Transverse colon (tissue), 4 donors: ENCODE results near the gene ZNF641. TPM values are rescaled to one million over a fixed set of nuclear protein-coding genes. Genes with fewer than 3 reads are reported as not detected.
A peak's percentile ranks its signal among the peaks of the same experiment; 100 is the strongest.

Experiments used
- DNase-seq: peaks from one replicate; pipeline ENCODE4 v3.0.0-alpha.2; 2019
- H3K27ac ChIP-seq, 4 donors: fragments of 200-600 bp; sonication (generic); 2 replicates each; pipeline ENCODE4 v1.5.1; 2016 to 2018; ENCODE audit warnings: inconsistent platforms in 4 of 4
- H3K27me3 ChIP-seq: fragments of 200-600 bp; sonication (generic); 2 replicates; pipeline ENCODE4 v1.5.1; 2017; ENCODE audit warnings: inconsistent platforms
- H3K36me3 ChIP-seq, 4 donors: fragments of 200-600 bp; sonication (generic); 2 replicates each; pipeline ENCODE4 v1.5.1; 2017 to 2019; ENCODE audit warnings: inconsistent platforms in 4 of 4
- H3K4me1 ChIP-seq, 4 donors: fragments of 200-600 bp; sonication (generic); 2 replicates each; pipeline ENCODE4 v1.5.1; 2017 to 2020; ENCODE audit warnings: inconsistent platforms in 4 of 4
- H3K4me3 ChIP-seq, 4 donors: fragments of 200-600 bp; sonication (generic); 1 replicate in 1 of 4; 2 replicates in 3 of 4; pipeline versions ENCODE4 v1.5.1 to v1.6.1; 2017 to 2019; ENCODE audit warnings: inconsistent platforms in 4 of 4
- H3K9me3 ChIP-seq, 2 donors: fragments of 200-600 bp; sonication (generic); 2 replicates each; pipeline ENCODE4 v1.5.1; 2017 to 2019; ENCODE audit warnings: inconsistent platforms in 2 of 2
- EP300 ChIP-seq: sonication (generic); formaldehyde crosslinking; IDR thresholded peaks from one replicate; pipeline ENCODE4 v1.6.1; 2017; ENCODE audit warnings: antibody characterized with exemption, low read depth
- POLR2A ChIP-seq: fragments of 450-650 bp; IDR thresholded peaks from one replicate; pipeline ENCODE4 v1.6.1; 2016; ENCODE audit warnings: antibody characterized with exemption, mild to moderate bottlenecking, moderate library complexity
- POLR2AphosphoS5 ChIP-seq, 3 donors: sonication (generic); formaldehyde crosslinking; IDR thresholded peaks; one replicate each; pipeline ENCODE4 v1.6.1; 2016; ENCODE audit warnings: antibody characterized with exemption in 3 of 3
- WGBS, 2 donors: methylation state at CpG; one replicate each; pipeline ENCODE4 v1.1.5; 2018; ENCODE audit warnings: low coverage in 1 of 2; 5-methylcytosine and 5-hydroxymethylcytosine counted together
- in situ Hi-C, 4 donors: fragments of 200-750 bp; cut with MboI; loops; one replicate each; pipeline versions ENCODE4 v1.15.0 to v1.15.1; 2017; ENCODE audit warnings: low sequenced_read_pairs in 3 of 4, low pct_ligation_motif_present in 1 of 4, low pct_unique_long_range_greater_than_20kb in 1 of 4
- intact Hi-C: fragments of 100-400 bp; cut with DNase I; formaldehyde crosslinking; loops from one replicate; pipeline ENCODE4 v1.15.1; 2023; ENCODE audit warnings: low total_unique reads
- total RNA-seq, 4 donors: library from RNA; depleted of rRNA; stranded (reverse); fragments of >200 nt; gene quantifications; one replicate each; pipeline ENCODE4 v1.1.0, GENCODE V29; 2016
- TF ChIP-seq, protein P1 (sequence below), 5 experiments: fragments of 200-600 bp in 3 of 5; fragments of 450-650 bp in 2 of 5; sonication (generic) in 3 of 5; IDR thresholded peaks; 1 replicate in 2 of 5; 2 replicates in 3 of 5; pipeline ENCODE4 v1.5.1; 2016 to 2017; ENCODE audit warnings: antibody characterized with exemption in 5 of 5, inconsistent platforms in 3 of 5, mild to moderate bottlenecking in 2 of 5, moderate library complexity in 1 of 5

The ZNF641 gene
- total RNA-seq, 4 donors from 2014 or later: 11.5 to 27.7 (median 15.2) TPM

DNA sequence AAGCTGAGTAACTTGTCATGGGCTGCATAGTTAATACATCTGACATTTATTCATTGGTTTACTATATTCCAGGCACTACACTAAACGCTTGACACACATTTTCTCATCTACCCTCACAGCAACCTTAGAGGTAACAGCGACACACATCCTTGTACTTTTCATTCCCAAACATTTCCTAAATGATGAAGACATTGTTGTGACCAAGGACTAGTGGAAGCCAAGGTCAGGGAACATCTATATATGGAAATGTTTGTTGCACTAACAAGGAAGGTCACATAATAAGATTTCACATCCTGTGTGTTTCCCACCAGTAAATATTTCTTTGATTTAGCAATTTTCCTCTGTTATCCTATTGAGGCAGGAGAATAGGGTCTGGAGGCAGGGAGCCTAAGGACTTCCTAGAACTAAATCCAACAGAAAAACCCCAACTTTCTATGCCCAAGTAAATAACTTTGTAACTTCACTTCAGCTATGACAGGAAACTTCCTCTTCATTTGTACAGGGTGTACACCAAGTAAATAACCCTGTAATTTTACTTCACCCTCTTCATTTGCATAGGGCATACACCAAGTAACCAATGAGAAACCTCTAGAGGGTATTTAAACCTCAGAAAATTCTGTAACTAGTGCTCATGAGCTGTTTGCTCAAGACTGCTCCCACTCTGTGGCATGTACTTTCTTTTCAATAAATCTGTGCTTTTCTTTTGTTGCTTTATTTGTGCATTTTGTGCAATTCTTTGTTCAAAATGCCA, 48.4 kb downstream of the ZNF641 start:
- intact Hi-C loops: no loop called here
- TF ChIP-seq, protein P1, sequence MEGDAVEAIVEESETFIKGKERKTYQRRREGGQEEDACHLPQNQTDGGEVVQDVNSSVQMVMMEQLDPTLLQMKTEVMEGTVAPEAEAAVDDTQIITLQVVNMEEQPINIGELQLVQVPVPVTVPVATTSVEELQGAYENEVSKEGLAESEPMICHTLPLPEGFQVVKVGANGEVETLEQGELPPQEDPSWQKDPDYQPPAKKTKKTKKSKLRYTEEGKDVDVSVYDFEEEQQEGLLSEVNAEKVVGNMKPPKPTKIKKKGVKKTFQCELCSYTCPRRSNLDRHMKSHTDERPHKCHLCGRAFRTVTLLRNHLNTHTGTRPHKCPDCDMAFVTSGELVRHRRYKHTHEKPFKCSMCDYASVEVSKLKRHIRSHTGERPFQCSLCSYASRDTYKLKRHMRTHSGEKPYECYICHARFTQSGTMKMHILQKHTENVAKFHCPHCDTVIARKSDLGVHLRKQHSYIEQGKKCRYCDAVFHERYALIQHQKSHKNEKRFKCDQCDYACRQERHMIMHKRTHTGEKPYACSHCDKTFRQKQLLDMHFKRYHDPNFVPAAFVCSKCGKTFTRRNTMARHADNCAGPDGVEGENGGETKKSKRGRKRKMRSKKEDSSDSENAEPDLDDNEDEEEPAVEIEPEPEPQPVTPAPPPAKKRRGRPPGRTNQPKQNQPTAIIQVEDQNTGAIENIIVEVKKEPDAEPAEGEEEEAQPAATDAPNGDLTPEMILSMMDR (IDR thresholded peaks at IDR 0.05): no peak
- no peak for TF ChIP-seq POLR2AphosphoS5 (IDR thresholded peaks at IDR 0.05)
- TF ChIP-seq POLR2A: no peak
- TF ChIP-seq EP300: no peak
- no peak for DNase-seq
- Histone ChIP-seq H3K27me3 (no peaks in the 10 kb centered on the region), H3K27ac (no peak overlapping the region), H3K4me1 (no peaks in the 10 kb centered on the region), H3K4me3 (no peak overlapping the region), H3K36me3 (no peaks in the 10 kb centered on the region), H3K9me3 (no peaks in the 10 kb centered on the region)
- WGBS, 2 donors: 75 to 76% methylated on average over 2 of the region's 2 CpGs
- in situ Hi-C loops: no loop called here

GRCh38 chr12:48300774-48301173, 49.9 kb downstream of the ZNF641 start:
- Histone ChIP-seq H3K4me3 (no peak overlapping the region), H3K27ac (no peak overlapping the region), H3K9me3 (no peaks in the 10 kb centered on the region), H3K4me1 (peaks cover 0 to 4% (median 0%) of the 10 kb centered on the region in 4 donors), H3K36me3 (no peaks in the 10 kb centered on the region), H3K27me3 (no peaks in the 10 kb centered on the region)
- TF ChIP-seq POLR2A (no peak), POLR2AphosphoS5 (IDR thresholded peaks at IDR 0.05) (no peak), EP300 (no peak)
- TF ChIP-seq, protein P1 (IDR thresholded peaks at IDR 0.05): no peak
- intact Hi-C loops: no loop called here
- in situ Hi-C loops: no loop called here
- 75 to 88% methylated on average over 1 of the region's 1 CpG for WGBS, 2 donors
- DNase-seq: no peak

GRCh38 chr12:48296586-48297282, 54.0 kb downstream of the ZNF641 start:
- no peaks in the 10 kb centered on the region for H3K9me3 ChIP-seq
- WGBS, 2 donors: 12 to 17% methylated on average over 13 to 26 of the region's 30 CpGs
- H3K4me3 ChIP-seq: peak overlapping the region; percentile 37 to 64 (median 42)
- in situ Hi-C loops: no loop called here
- H3K27ac ChIP-seq: peak overlapping the region in 3 of 4 donors; percentile 17 to 61 (median 58)
- H3K4me1 ChIP-seq: peaks cover 0 to 4% (median 0%) of the 10 kb centered on the region in 4 donors
- intact Hi-C loops: no loop called here
- H3K27me3 ChIP-seq: no peaks in the 10 kb centered on the region
- peak; percentile 81 for DNase-seq
- no peaks in the 10 kb centered on the region for H3K36me3 ChIP-seq
- TF ChIP-seq, protein P1 (IDR thresholded peaks at IDR 0.05): no peak
- peak in 1 of 3 donors; percentile 18 for TF ChIP-seq POLR2AphosphoS5 (IDR thresholded peaks at IDR 0.05)

- no peak for TF ChIP-seq EP300
- TF ChIP-seq, protein P1 (IDR thresholded peaks at IDR 0.05): no peak
- TF ChIP-seq POLR2A: no peak
- no peak for TF ChIP-seq POLR2AphosphoS5 (IDR thresholded peaks at IDR 0.05)
- peaks cover 0 to 4% (median 0%) of the 10 kb centered on the region in 4 donors for H3K4me1 ChIP-seq
- intact Hi-C loops (no loop called here), in situ Hi-C loops (no loop called here)
- no peaks in the 10 kb centered on the region for H3K9me3 ChIP-seq
- H3K36me3 ChIP-seq: no peaks in the 10 kb centered on the region
- H3K4me3 ChIP-seq: no peak overlapping the region
- DNase-seq: no peak
- no peaks in the 10 kb centered on the region for H3K27me3 ChIP-seq
- H3K27ac ChIP-seq: no peak overlapping the region
- 51 to 60% methylated on average over 2 of the region's 2 CpGs for WGBS, 2 donors
Observed at GRCh38 chr12:48292040-48292439, 58.7 kb downstream of the ZNF641 start.
